K562 (cell line): ENCODE measurements around the gene SEC61G. TPM values are rescaled to one million over a fixed set of nuclear protein-coding genes. Genes with fewer than 3 reads are reported as not detected.

Source experiments
- ATAC-seq: fragments of 200-7000 bp; cut with Tn5 transposase; 3 replicates; pipeline ENCODE4 v1.9.1; 2020; ENCODE audit warnings: moderate library complexity
- BruUV-seq: library from RNA; stranded (reverse); fragments of 400-500 nt; replicated peaks from 2 replicates; lab custom pipeline; 2021; lab: Mats Ljungman, UMichigan
- CTCF ChIA-PET: fragments of 300-600 bp; formaldehyde crosslinking; extraction: SDS; loops from one replicate; lab custom pipeline; 2021; ENCODE audit warnings: low intra/inter-chr PET ratio; lab: Yijun Ruan, JAX
- POLR2A ChIA-PET: fragments of 300-600, 350-650 bp; sonication (Branson Sonifier 250); formaldehyde crosslinking; extraction: SDS; loops from one replicate; lab custom pipeline; 2021; ENCODE audit warnings: antibody characterized with exemption, inconsistent platforms; lab: Yijun Ruan, JAX
- DNase-seq, 4 experiments: peaks; one replicate each; pipeline versions ENCODE4 v3.0.0 to v3.0.0-alpha.2; 2011 to 2018; ENCODE audit warnings: low spot score in 3 of 4, mixed read lengths in 3 of 4; ENCODE audit errors: extremely low read depth in 1 of 4
- FAIRE-seq: peaks from 2 replicates; lab custom pipeline; 2011; peaks lifted over from hg19 to GRCh38; lab: Jason Lieb, UNC
- H2AFZ ChIP-seq: 2 replicates; pipeline ENCODE4 v1.6.0; 2011; ENCODE audit warnings: low read depth, low read length, control low read depth, inconsistent platforms
- H3K27ac ChIP-seq: fragments of 200-600 bp; 3 replicates; pipeline ENCODE4 v1.8.0; 2011; ENCODE audit warnings: low read depth, mild to moderate bottlenecking, control low read depth, inconsistent platforms, low read length, moderate library complexity, mixed read lengths; ENCODE audit errors: extremely low read depth
- H3K27me3 ChIP-seq, 2 experiments: fragments of 300-600 bp in 1 of 2; 2 replicates in 1 of 2; 3 replicates in 1 of 2; pipeline versions ENCODE4 v1.6.0 to v1.8.0; 2011; ENCODE audit warnings: inconsistent platforms in 2 of 2, low read length in 2 of 2, mild to moderate bottlenecking in 1 of 2, mixed read lengths in 1 of 2, moderate library complexity in 1 of 2; ENCODE audit not compliant: control insufficient read depth in 2 of 2, insufficient read depth in 2 of 2
- H3K36me3 ChIP-seq: fragments of 300-600 bp; 3 replicates; pipeline ENCODE4 v1.8.0; 2011; ENCODE audit warnings: mild to moderate bottlenecking, low read length, inconsistent platforms; ENCODE audit not compliant: control insufficient read depth, insufficient read depth
- H3K4me1 ChIP-seq, 2 experiments: fragments of 200-600 bp in 1 of 2; replicated peaks in 1 of 2; 2 replicates in 1 of 2; 3 replicates in 1 of 2; pipeline versions ENCODE4 v1.5.1 to v1.8.0; 2011; ENCODE audit warnings: inconsistent platforms in 2 of 2, low read length in 2 of 2, mild to moderate bottlenecking in 1 of 2, mixed read lengths in 1 of 2, moderate library complexity in 1 of 2; ENCODE audit not compliant: control insufficient read depth in 2 of 2, insufficient read depth in 2 of 2
- H3K4me2 ChIP-seq: 2 replicates; pipeline ENCODE4 v1.6.1; 2011; ENCODE audit warnings: low read length, control low read depth, inconsistent platforms, mixed read lengths; ENCODE audit not compliant: insufficient read depth
- H3K4me3 ChIP-seq: fragments of 200-600 bp; sonication (generic), shearing (Covaris generic); 2 replicates; pipeline ENCODE4 v1.5.1; 2016; ENCODE audit warnings: control low read depth, inconsistent platforms
- H3K79me2 ChIP-seq: fragments of 200-600 bp; 3 replicates; pipeline ENCODE4 v1.8.0; 2011; ENCODE audit warnings: low read length, inconsistent platforms; ENCODE audit not compliant: control insufficient read depth, insufficient read depth
- H3K9ac ChIP-seq, 2 experiments: 2 replicates each; pipeline versions ENCODE4 v1.6.0 to v1.6.1; 2011; ENCODE audit warnings: low read depth in 2 of 2, low read length in 2 of 2, control low read depth in 1 of 2, inconsistent platforms in 1 of 2, mild to moderate bottlenecking in 1 of 2, mixed read lengths in 1 of 2; ENCODE audit not compliant: insufficient read depth in 1 of 2
- H3K9me1 ChIP-seq: one replicate; pipeline ENCODE4 v1.6.0; 2011; ENCODE audit warnings: inconsistent platforms, mild to moderate bottlenecking, low read length, moderate library complexity; ENCODE audit not compliant: control insufficient read depth, insufficient read depth
- H3K9me3 ChIP-seq: replicated peaks from 2 replicates; pipeline ENCODE4 v1.5.1; 2011; ENCODE audit warnings: low read depth, low read length, inconsistent platforms; ENCODE audit not compliant: control insufficient read depth, insufficient read depth
- H4K20me1 ChIP-seq: replicated peaks from 2 replicates; pipeline ENCODE4 v1.6.1; 2011; ENCODE audit warnings: low read length, inconsistent platforms, mixed read lengths; ENCODE audit not compliant: control insufficient read depth, insufficient read depth
- BCL6 ChIP-seq: fragments of 250-450 bp; sonication (Bioruptor Pico); IDR thresholded peaks from 2 replicates; pipeline ENCODE4 v1.4.0; 2020
- CAMTA2 ChIP-seq: fragments of 250-450 bp; sonication (Bioruptor Pico); conservative IDR thresholded peaks from 2 replicates; pipeline ENCODE4 v1.5.1; 2022
- CBFB ChIP-seq: sonication (generic); formaldehyde crosslinking; IDR thresholded peaks from 2 replicates; pipeline ENCODE4 v1.4.0; 2020; ENCODE audit warnings: mild to moderate bottlenecking, missing genetic modification reagents
- CBX3 ChIP-seq, 2 experiments: IDR thresholded peaks; 1 replicate in 1 of 2; 2 replicates in 1 of 2; pipeline ENCODE4 v1.6.1; 2012; ENCODE audit warnings: inconsistent platforms in 2 of 2, low read length in 2 of 2, borderline replicate concordance in 1 of 2, control low read depth in 1 of 2
- CREB1 ChIP-seq, 2 experiments: sonication (generic) in 1 of 2; formaldehyde crosslinking in 1 of 2; IDR thresholded peaks; 2 replicates each; pipeline versions ENCODE4 v1.6.1 to v1.8.0; 2012 to 2022; ENCODE audit warnings: inconsistent platforms in 1 of 2, mild to moderate bottlenecking in 1 of 2, missing genetic modification reagents in 1 of 2, moderate library complexity in 1 of 2
- HDAC2 ChIP-seq: fragments of 450-650 bp; IDR thresholded peaks from 2 replicates; pipeline ENCODE4 v1.6.1; 2016; ENCODE audit warnings: mild to moderate bottlenecking
- JUND ChIP-seq, 2 experiments: IDR thresholded peaks; 2 replicates in 1 of 2; 3 replicates in 1 of 2; pipeline ENCODE4 v1.6.1; 2011; ENCODE audit warnings: borderline replicate concordance in 2 of 2, low read depth in 2 of 2, low read length in 2 of 2, improper control_type of control experiment in 1 of 2, missing biosample characterization in 1 of 2, missing genetic modification characterization in 1 of 2, missing genetic modification reagents in 1 of 2
- NBN ChIP-seq: fragments of 450-650 bp; IDR thresholded peaks from 2 replicates; pipeline ENCODE4 v1.6.1; 2016; ENCODE audit warnings: low read depth, mild to moderate bottlenecking
- NKRF ChIP-seq: fragments of 450-650 bp; IDR thresholded peaks from 2 replicates; pipeline ENCODE4 v1.6.1; 2016; ENCODE audit warnings: borderline replicate concordance
- NR4A1 ChIP-seq, 2 experiments: fragments of 250-450 bp in 1 of 2; fragments of 450-650 bp in 1 of 2; sonication (Bioruptor Pico) in 1 of 2; IDR thresholded peaks; 2 replicates each; pipeline versions ENCODE4 v1.4.0 to v1.6.1; 2016 to 2020; ENCODE audit warnings: mild to moderate bottlenecking in 2 of 2, missing compliant biosample characterization in 1 of 2, missing genetic modification characterization in 1 of 2, moderate library complexity in 1 of 2
- RFX1 ChIP-seq: fragments of 450-650 bp; IDR thresholded peaks from 2 replicates; pipeline ENCODE4 v1.6.1; 2016; ENCODE audit warnings: mild to moderate bottlenecking, moderate library complexity
- U2AF1 ChIP-seq: fragments of 200-400 bp; formaldehyde crosslinking; optimal IDR thresholded peaks from 2 replicates; pipeline ENCODE3; 2017; ENCODE audit warnings: mild to moderate bottlenecking, low read depth, low read length, moderate library complexity
- ZNF398 ChIP-seq: fragments of 250-450 bp; sonication (Bioruptor Pico); IDR thresholded peaks from 2 replicates; pipeline ENCODE4 v1.8.0; 2021; ENCODE audit warnings: moderate library complexity, mild to moderate bottlenecking, inconsistent platforms
- ZNF592 ChIP-seq: fragments of 450-650 bp; IDR thresholded peaks from 2 replicates; pipeline ENCODE4 v1.6.1; 2017; ENCODE audit warnings: antibody characterized with exemption, mild to moderate bottlenecking
- WGBS: fragments of 100-300 bp; shearing (Covaris generic); methylation state at CpG from one replicate; pipeline ENCODE4 v1.1.6; 2016; ENCODE audit warnings: low coverage, mixed read lengths; ENCODE audit not compliant: insufficient coverage; ENCODE audit errors: missing lambda C conversion rate; 5-methylcytosine and 5-hydroxymethylcytosine counted together
- in situ Hi-C: fragments of 300-500 bp; cut with MboI; formaldehyde crosslinking; loops from 4 replicates; pipeline ENCODE4 v1.15.0; 2018; ENCODE audit warnings: inconsistent platforms, mixed read lengths
- intact Hi-C: fragments of 100-400 bp; cut with micrococcal nuclease; formaldehyde crosslinking; loops from 2 replicates; pipeline ENCODE4 v1.14.2; 2022
- polyA plus RNA-seq, 8 experiments: library from polyadenylated mRNA; depleted of rRNA in 4 of 8; stranded (reverse) in 5 of 8; unstranded in 3 of 8; fragments of >200 nt; fragmentation: Nextera tagmentation in 2 of 8; fragmentation: Illumina TruSeq in 1 of 8; extraction: Ambion mirVana in 2 of 8; extraction: Trizol in 1 of 8; gene quantifications; 2 replicates each; pipeline versions ENCODE4 v1.2.1 to v1.2.3, GENCODE V29; 2011 to 2014; ENCODE audit warnings: inconsistent platforms in 1 of 8, missing spikeins in 1 of 8
- total RNA-seq, 7 experiments: library from RNA; depleted of rRNA in 6 of 7; stranded (reverse); fragments of >200 nt in 6 of 7; fragmentation: Illumina TruSeq in 2 of 7; extraction: Trizol in 2 of 7; gene quantifications; 2 replicates each; pipeline versions ENCODE4 v1.2.1 to v1.2.3, GENCODE V29; 2011 to 2021; ENCODE audit warnings: low replicate concordance in 1 of 7

The SEC61G gene
- total and polyA plus RNA-seq, 9 of the 15 experiments (the other 6 are each of a cell fraction or from before 2014, with no cell fraction given) = 138 to 565 (median 223) TPM

GRCh38 chr7:54796853-54797252, 37.8 kb upstream of the SEC61G start:
- H3K9me1 ChIP-seq = no peaks in the 10 kb centered on the region
- no peak overlapping the region for H3K4me2 ChIP-seq
- peaks cover 16 to 25% of the 10 kb centered on the region in 2 experiments; a peak in 4 of 5 replicates for H3K27me3 ChIP-seq
- intact Hi-C loops (no loop called here), in situ Hi-C loops (no loop called here)
- ATAC-seq = no peak
- ChIA-PET CTCF (no interaction called here), POLR2A (no interaction called here)
- H3K27ac ChIP-seq = no peak overlapping the region
- 0% methylated on average over 4 of the region's 4 CpGs for WGBS
- no peak overlapping the region for H3K4me3 ChIP-seq
- no TSS peak for BruUV-seq
- FAIRE-seq = no peak
- DNase-seq = no peak
- no peaks in the 10 kb centered on the region for H3K9me3 ChIP-seq
- H3K79me2 ChIP-seq = no peaks in the 10 kb centered on the region
- H3K4me1 ChIP-seq = no peaks in the 10 kb centered on the region
- H3K36me3 ChIP-seq = no peaks in the 10 kb centered on the region
- no peak overlapping the region for H3K9ac ChIP-seq
- no peak overlapping the region for H2AFZ ChIP-seq
- no peaks in the 10 kb centered on the region; the same call in 1 of the 2 replicates for H4K20me1 ChIP-seq
- TF ChIP-seq NKRF (no peak), ZNF592 (no peak), U2AF1 (no peak), JUND (IDR thresholded peaks at IDR 0.05; ENCODE audit: borderline replicate concordance, low read depth, low read length) (no peak), JUND (tag; IDR thresholded peaks at IDR 0.05; ENCODE audit: borderline replicate concordance, low read depth, low read length) (no peak), NR4A1 (CRISPR knock-in tag; IDR thresholded peaks at IDR 0.05) (no peak), NR4A1 (tag; IDR thresholded peaks at IDR 0.05) (no peak), CREB1 (IDR thresholded peaks at IDR 0.05) (no peak), CREB1 (CRISPR knock-in tag; IDR thresholded peaks at IDR 0.05) (no peak), CBX3 (IDR thresholded peaks at IDR 0.05; ENCODE audit: borderline replicate concordance in 1 of 2, low read length in 2 of 2) (no peak), RFX1 (no peak), CAMTA2 (CRISPR knock-in tag) (no peak), HDAC2 (no peak), BCL6 (CRISPR knock-in tag) (no peak), NBN (no peak), CBFB (CRISPR knock-in tag) (no peak), ZNF398 (CRISPR knock-in tag) (no peak)
